HL-60 (cell line): Measurements from ENCODE around the gene MTIF3.

Source experiments
- DNase-seq, 2 experiments: peaks; one replicate each; pipeline ENCODE4 v3.0.0-alpha.2; 2010 to 2020; ENCODE audit warnings: low read depth in 1 of 2, low spot score in 1 of 2
- H3K27ac ChIP-seq: fragments of 250-450 bp; sonication (Bioruptor Pico); replicated peaks from 2 replicates; pipeline ENCODE4 v1.5.1; 2020; ENCODE audit warnings: mild to moderate bottlenecking, moderate library complexity
- H3K27me3 ChIP-seq: fragments of 250-450 bp; sonication (Bioruptor Pico); 2 replicates; pipeline ENCODE4 v1.5.1; 2021; ENCODE audit warnings: mild to moderate bottlenecking, moderate library complexity; ENCODE audit not compliant: insufficient read depth, poor library complexity, severe bottlenecking
- H3K4me3 ChIP-seq: replicated peaks from 2 replicates; pipeline ENCODE4 v1.5.1; 2011; ENCODE audit warnings: mild to moderate bottlenecking, control low read depth, low read length; ENCODE audit not compliant: insufficient read depth
- GABPA ChIP-seq: IDR thresholded peaks from 2 replicates; pipeline ENCODE4 v1.6.1; 2012; ENCODE audit warnings: low read depth
- POLR2AphosphoS5 ChIP-seq: IDR thresholded peaks from 2 replicates; pipeline ENCODE4 v1.6.1; 2012; ENCODE audit warnings: low read depth
- SPI1 ChIP-seq: IDR thresholded peaks from 2 replicates; pipeline ENCODE4 v1.6.1; 2012; ENCODE audit warnings: low read depth, mild to moderate bottlenecking, borderline replicate concordance
- TF ChIP-seq, protein P1 (sequence below): IDR thresholded peaks from 2 replicates; pipeline ENCODE4 v1.6.1; 2012; ENCODE audit warnings: low read depth; ENCODE audit not compliant: insufficient replicate concordance
- TF ChIP-seq, protein P2 (sequence below): IDR thresholded peaks from one replicate; pipeline ENCODE4 v1.5.1; 2011; ENCODE audit warnings: low read length, control low read depth, inconsistent platforms; ENCODE audit not compliant: insufficient read depth

Gene MTIF3

DNA sequence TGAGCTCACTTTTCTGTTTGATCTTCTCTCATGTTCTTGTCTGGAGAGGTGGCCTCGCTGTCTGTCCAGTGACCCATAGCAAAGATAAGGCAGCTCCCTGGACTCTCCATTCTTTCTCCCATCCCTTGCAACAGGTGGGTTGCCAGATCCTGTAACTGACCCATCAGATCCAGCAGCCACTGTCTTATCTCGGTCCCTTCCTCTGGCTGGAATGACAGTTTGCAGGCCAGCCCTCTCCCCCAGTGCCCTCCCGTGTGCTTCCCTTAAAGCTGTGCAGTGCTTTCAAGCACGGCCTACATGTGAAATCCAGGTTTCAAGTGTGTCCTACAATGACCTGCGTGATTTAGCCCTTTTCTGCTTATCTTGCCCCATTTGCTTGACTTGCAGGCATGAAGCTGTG, 22.2 kb downstream of the MTIF3 start:
- Histone ChIP-seq H3K27ac (0 out of 2 replicates have a peak overlapping the region, but pooled peaks have one; percentile 4), H3K4me3 (no peak overlapping the region)

GRCh38 chr13:27427641-27428040, 22.7 kb downstream of the MTIF3 start:
- Histone ChIP-seq H3K27ac (peak overlapping the region; percentile 4; the same call in 1 of the 2 replicates), H3K4me3 (no peak overlapping the region), H3K27me3 (no peaks in the 10 kb centered on the region)
- peak in 1 of 2 experiments; percentile 29 for DNase-seq
- no peak for TF ChIP-seq POLR2AphosphoS5
- TF ChIP-seq SPI1 = no peak
- TF ChIP-seq, protein P1, sequence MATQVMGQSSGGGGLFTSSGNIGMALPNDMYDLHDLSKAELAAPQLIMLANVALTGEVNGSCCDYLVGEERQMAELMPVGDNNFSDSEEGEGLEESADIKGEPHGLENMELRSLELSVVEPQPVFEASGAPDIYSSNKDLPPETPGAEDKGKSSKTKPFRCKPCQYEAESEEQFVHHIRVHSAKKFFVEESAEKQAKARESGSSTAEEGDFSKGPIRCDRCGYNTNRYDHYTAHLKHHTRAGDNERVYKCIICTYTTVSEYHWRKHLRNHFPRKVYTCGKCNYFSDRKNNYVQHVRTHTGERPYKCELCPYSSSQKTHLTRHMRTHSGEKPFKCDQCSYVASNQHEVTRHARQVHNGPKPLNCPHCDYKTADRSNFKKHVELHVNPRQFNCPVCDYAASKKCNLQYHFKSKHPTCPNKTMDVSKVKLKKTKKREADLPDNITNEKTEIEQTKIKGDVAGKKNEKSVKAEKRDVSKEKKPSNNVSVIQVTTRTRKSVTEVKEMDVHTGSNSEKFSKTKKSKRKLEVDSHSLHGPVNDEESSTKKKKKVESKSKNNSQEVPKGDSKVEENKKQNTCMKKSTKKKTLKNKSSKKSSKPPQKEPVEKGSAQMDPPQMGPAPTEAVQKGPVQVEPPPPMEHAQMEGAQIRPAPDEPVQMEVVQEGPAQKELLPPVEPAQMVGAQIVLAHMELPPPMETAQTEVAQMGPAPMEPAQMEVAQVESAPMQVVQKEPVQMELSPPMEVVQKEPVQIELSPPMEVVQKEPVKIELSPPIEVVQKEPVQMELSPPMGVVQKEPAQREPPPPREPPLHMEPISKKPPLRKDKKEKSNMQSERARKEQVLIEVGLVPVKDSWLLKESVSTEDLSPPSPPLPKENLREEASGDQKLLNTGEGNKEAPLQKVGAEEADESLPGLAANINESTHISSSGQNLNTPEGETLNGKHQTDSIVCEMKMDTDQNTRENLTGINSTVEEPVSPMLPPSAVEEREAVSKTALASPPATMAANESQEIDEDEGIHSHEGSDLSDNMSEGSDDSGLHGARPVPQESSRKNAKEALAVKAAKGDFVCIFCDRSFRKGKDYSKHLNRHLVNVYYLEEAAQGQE = no peak
- TF ChIP-seq, protein P2, sequence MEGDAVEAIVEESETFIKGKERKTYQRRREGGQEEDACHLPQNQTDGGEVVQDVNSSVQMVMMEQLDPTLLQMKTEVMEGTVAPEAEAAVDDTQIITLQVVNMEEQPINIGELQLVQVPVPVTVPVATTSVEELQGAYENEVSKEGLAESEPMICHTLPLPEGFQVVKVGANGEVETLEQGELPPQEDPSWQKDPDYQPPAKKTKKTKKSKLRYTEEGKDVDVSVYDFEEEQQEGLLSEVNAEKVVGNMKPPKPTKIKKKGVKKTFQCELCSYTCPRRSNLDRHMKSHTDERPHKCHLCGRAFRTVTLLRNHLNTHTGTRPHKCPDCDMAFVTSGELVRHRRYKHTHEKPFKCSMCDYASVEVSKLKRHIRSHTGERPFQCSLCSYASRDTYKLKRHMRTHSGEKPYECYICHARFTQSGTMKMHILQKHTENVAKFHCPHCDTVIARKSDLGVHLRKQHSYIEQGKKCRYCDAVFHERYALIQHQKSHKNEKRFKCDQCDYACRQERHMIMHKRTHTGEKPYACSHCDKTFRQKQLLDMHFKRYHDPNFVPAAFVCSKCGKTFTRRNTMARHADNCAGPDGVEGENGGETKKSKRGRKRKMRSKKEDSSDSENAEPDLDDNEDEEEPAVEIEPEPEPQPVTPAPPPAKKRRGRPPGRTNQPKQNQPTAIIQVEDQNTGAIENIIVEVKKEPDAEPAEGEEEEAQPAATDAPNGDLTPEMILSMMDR = no peak
- no peak for TF ChIP-seq GABPA

More for the DNA sequence above, 22.2 kb downstream of the MTIF3 start:
- DNase-seq = no peak
- no peaks in the 10 kb centered on the region for H3K27me3 ChIP-seq
- TF ChIP-seq SPI1 (no peak), POLR2AphosphoS5 (no peak), GABPA (no peak)
- TF ChIP-seq, protein P2 = no peak
- TF ChIP-seq, protein P1 = no peak

DNA sequence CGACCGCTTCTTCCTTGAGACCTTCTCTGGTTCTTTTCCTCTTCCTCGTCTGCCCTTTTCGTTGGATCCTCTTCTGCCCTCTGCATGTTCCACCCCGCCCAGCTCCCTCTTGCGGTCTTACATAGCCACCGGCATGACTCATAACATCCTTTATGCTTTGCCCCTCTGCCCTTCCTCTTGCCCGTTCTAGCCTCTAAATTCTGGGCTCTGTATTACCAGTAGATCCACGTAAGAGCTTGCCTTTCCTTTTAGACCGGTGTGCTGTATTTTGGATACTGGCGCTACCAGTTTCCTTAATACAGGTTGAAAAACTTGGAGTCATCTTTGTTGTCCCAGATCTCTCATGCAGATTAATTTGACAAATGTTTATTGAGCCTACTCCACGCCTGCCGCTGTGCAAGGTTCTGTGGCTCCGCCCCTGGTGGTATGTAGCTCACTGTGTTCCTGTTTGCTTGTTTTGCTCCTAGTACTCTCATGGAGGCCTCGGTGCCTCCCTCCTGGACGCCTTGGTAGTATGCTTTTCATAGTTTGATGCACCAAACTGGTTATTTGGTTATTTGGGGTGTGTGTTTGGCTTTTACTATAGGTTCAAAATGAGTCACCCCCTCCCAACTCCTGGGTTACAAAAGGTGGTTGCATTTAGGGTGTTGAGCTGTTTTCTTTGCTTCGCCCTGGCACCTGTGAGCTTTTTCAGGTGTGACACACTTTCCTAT, 24.3 kb downstream of the MTIF3 start:
- TF ChIP-seq SPI1 = peak; percentile 42; the same call in 1 of the 2 replicates
- no peak; the same call in 1 of the 2 replicates for TF ChIP-seq POLR2AphosphoS5
- Histone ChIP-seq H3K4me3 (peak overlapping the region; percentile 73), H3K27me3 (no peaks in the 10 kb centered on the region), H3K27ac (peak overlapping the region; percentile 91)
- peak; percentile 94 to 97 for DNase-seq

DNA sequence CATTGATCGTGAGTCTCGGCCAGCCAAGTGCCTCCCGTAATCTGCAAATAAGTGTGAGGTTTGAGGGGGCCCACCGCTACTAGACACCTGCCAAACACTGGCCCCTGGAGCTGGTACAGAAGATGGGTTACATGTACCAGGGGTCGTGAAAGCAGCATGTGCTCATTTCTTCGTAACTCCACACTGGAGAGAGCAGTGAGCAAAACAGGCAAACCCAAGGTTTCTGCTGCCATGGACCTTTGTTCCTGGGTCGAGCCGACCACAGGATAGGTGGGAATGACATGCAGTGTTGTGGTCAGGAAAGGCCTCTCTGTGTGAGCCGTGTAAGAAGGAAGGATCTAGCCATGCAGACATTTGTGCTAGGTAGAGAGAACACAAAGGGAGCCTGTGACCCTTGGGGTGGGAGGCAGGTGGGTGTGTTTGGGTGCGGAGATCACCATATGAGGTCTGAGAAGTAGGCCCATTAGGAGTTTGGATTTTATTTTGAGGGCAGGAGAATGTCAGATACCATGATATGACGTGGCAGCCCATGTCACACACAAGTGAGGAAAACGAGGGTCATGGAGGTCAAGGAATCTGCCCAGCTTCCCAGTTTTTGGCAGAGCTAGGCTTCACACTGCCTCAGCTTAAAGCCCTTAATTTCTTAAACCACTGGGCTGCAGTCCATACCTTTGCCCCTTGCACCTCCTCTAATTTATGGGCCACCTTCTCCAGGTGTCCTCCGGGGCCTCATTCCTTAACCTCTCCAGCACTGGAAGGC, 25.0 kb downstream of the MTIF3 start:
- no peak for TF ChIP-seq SPI1
- no peak for TF ChIP-seq GABPA
- TF ChIP-seq, protein P1 = no peak
- TF ChIP-seq, protein P2 = no peak
- no peak for TF ChIP-seq POLR2AphosphoS5
- H3K27me3 ChIP-seq = no peaks in the 10 kb centered on the region
- peak overlapping the region; percentile 91 for H3K27ac ChIP-seq
- H3K4me3 ChIP-seq = peak overlapping the region; percentile 73
- no peak for DNase-seq
